ENCODE results near the gene NDST1.

DNA sequence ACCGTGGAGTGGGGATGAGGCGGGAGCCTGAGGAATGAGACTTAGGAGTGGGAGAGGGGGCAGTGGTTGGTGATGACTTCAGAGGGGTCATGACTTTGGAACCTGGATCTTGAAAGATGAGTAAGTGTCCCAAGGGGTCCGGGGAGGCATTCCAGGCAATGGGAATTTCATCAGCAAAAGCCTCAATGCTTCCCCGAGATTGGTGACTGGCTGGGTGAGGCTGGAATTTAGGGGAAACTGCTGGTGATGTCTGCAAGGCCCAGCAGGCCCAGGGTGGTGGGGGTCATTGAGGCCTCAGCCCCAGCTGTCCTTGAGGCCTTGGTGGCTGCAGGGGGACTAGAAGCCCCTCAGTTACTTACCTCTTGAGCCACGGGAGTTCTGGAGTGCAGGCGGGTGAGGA is 7.5 kb downstream of the NDST1 start:
- TF ChIP-seq EZH2phosphoT487 (IDR thresholded peaks at IDR 0.05; ENCODE audit: insufficient read depth, low read depth) (no peak), EZH2 (IDR thresholded peaks at IDR 0.05; ENCODE audit: insufficient read depth, poor library complexity, severe bottlenecking) (no peak)

Measured in GM23248 (cell line).